Measurements from ENCODE around the gene COL27A1. TPM values are rescaled to one million over a fixed set of nuclear protein-coding genes. Genes with fewer than 3 reads are reported as not detected.

The COL27A1 gene
- total and polyA plus RNA-seq, 7 donors, result 1.4 to 13.3 (median 4.3) TPM

DNA sequence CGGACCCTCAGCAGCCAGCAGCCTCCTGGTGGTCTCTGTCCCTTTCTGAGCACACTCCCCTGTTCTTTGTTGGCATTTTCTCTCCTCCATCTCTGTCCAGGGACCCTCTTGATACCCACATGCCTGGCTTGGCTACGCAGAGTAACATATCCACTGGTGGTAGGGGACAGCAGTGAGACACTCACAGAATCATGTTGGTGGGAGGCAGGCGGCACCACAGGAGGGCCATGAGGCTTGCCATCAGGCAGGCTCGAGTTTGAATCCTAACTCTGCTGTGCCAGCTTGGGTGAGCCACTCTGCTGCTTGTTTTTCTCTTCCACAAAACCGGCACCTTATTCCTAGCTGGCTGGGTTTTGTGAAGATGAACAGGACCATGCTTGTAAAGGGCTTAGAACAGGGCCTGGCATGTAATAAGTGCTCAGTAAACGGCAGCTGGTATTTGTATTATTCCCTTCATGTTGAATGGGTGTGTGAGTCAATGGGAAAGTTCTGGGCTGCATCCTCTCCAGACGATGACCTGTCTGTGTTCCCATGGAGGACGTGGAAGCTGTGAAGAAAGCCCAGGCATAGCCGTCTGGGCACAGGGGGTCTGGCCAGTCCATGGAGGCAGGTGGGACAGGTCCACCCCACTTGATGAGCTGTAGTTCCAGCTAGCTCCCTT, 2.3 kb downstream of the COL27A1 start:
- TF ChIP-seq POLR2AphosphoS5 (IDR thresholded peaks at IDR 0.05) (no peak), POLR2A (IDR thresholded peaks at IDR 0.05) (no peak), EP300 (IDR thresholded peaks at IDR 0.05) (no peak)
- TF ChIP-seq, protein P1, sequence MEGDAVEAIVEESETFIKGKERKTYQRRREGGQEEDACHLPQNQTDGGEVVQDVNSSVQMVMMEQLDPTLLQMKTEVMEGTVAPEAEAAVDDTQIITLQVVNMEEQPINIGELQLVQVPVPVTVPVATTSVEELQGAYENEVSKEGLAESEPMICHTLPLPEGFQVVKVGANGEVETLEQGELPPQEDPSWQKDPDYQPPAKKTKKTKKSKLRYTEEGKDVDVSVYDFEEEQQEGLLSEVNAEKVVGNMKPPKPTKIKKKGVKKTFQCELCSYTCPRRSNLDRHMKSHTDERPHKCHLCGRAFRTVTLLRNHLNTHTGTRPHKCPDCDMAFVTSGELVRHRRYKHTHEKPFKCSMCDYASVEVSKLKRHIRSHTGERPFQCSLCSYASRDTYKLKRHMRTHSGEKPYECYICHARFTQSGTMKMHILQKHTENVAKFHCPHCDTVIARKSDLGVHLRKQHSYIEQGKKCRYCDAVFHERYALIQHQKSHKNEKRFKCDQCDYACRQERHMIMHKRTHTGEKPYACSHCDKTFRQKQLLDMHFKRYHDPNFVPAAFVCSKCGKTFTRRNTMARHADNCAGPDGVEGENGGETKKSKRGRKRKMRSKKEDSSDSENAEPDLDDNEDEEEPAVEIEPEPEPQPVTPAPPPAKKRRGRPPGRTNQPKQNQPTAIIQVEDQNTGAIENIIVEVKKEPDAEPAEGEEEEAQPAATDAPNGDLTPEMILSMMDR (IDR thresholded peaks at IDR 0.05), result no peak
- 76 to 89% methylated on average over 9 of the region's 9 CpGs for WGBS, 2 donors
- DNase-seq, result no peak
- Histone ChIP-seq H3K4me3 (no peak overlapping the region), H3K4me1 (peaks cover 0 to 49% (median 38%) of the 10 kb centered on the region in 4 donors), H3K9me3 (no peaks in the 10 kb centered on the region), H3K27ac (peak overlapping the region; percentile 5 to 84 (median 74)), H3K36me3 (no peaks in the 10 kb centered on the region), H3K27me3 (peaks cover 15 to 25% (median 22%) of the 10 kb centered on the region in 3 donors)
- intact Hi-C loops (cut with DNase I), result loop anchor here (5.0 to 10.0 kb wide), 2 partner anchors 50 to 53 kb away; no protein-coding TSS in a partner anchor

DNA sequence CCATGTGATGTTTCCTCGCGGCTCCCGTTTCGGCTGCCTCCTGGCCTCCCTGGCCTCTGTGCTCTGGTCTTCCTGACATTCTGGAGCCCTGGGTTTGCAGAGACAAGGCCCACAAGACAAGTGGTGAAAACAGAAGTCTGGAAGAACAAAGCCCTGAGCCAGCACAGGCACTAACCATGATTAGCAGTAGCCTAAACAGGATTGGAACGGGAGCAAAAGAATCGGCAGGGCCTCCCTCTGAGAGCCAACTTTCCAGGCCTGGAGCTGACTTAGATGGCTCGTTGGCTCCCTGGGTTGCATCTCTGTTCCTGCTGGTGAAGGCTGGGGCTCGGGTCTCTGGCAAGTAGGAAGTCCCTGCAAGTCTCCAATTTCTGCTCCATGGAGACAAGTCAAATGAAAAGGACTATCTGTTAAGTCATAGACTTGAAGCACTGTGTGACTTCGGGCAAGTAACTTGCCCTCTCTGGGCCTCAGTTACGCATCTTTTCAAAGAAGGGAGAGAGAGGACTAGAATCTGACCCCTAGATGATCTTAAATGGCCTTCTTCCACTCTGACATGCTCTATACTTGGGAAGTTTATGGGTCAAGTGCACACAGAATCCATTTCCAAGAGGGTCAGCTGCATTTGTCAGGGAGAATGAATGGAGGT, 3.3 kb downstream of the COL27A1 start:
- no peak overlapping the region for H3K4me3 ChIP-seq
- 79 to 88% methylated on average over 10 of the region's 10 CpGs for WGBS, 2 donors
- H3K27ac ChIP-seq, result peak overlapping the region in 3 of 4 donors; percentile 69 to 84 (median 80)
- H3K9me3 ChIP-seq, result no peaks in the 10 kb centered on the region
- intact Hi-C loops (cut with DNase I), result loop anchor here (5.0 to 10.0 kb wide), 2 partner anchors 49 to 54 kb away; no protein-coding TSS in a partner anchor
- no peaks in the 10 kb centered on the region for H3K36me3 ChIP-seq
- peaks cover 0 to 56% (median 44%) of the 10 kb centered on the region in 4 donors for H3K4me1 ChIP-seq
- TF ChIP-seq, protein P1 (IDR thresholded peaks at IDR 0.05), result no peak
- TF ChIP-seq POLR2A (IDR thresholded peaks at IDR 0.05) (no peak), POLR2AphosphoS5 (IDR thresholded peaks at IDR 0.05) (no peak), EP300 (IDR thresholded peaks at IDR 0.05) (no peak)
- peaks cover 7 to 15% (median 12%) of the 10 kb centered on the region in 3 donors for H3K27me3 ChIP-seq
- DNase-seq, result no peak

DNA sequence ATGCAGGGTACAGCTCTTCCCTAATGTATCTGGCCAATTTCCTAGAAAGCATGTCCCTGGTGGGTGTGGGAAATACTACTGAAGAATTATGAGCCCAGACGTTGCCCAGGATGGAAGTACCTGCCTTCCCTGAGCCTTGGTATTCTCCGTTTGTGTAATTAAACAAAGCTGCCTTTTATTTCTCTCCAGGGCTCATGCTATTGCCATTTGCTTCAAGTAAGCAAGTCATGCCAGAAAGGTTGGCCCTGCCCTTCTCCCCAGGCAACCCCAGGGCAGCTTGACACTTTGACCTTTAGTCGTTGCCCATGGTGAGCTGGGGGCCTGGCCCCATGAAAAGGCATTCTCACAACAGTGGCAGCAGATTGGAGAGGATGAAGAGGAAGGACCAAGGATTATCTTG, 4.4 kb downstream of the COL27A1 start:
- intact Hi-C loops (cut with DNase I), result loop anchor here (5.0 to 10.0 kb wide), 2 partner anchors 48 to 55 kb away; no protein-coding TSS in a partner anchor
- TF ChIP-seq, protein P1 (IDR thresholded peaks at IDR 0.05), result no peak
- TF ChIP-seq POLR2A (IDR thresholded peaks at IDR 0.05) (no peak), POLR2AphosphoS5 (IDR thresholded peaks at IDR 0.05) (no peak), EP300 (IDR thresholded peaks at IDR 0.05) (no peak)
- Histone ChIP-seq H3K4me1 (peaks cover 0 to 51% (median 39%) of the 10 kb centered on the region in 4 donors), H3K27ac (no peak overlapping the region), H3K4me3 (no peak overlapping the region), H3K36me3 (no peaks in the 10 kb centered on the region), H3K27me3 (peaks cover 0 to 4% (median 2%) of the 10 kb centered on the region in 3 donors), H3K9me3 (no peaks in the 10 kb centered on the region)
- WGBS, 2 donors, result 12 to 39% methylated on average over 3 of the region's 3 CpGs
- DNase-seq, result no peak

DNA sequence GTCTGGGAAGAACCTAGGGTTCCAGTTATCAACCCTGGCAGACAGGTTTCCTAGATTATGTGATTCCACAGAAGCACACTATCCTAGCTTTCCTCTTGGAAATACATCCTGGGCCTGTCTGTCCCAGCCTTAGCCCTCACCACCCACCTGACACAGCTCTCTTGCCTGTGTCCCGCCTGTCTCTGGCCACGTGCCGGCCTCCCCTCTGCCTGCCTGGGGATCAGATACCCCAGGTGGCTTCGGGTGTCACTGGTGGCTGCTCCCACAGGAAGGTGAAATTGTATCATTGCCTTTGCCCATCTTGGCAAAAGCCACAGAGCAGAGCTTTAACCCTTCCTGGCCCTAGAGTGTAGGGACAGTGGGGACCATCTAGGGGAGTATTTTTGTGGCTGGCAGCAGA, 6.2 kb downstream of the COL27A1 start:
- no peak for DNase-seq
- H3K4me1 ChIP-seq, result peaks cover 0 to 38% (median 27%) of the 10 kb centered on the region in 4 donors
- H3K36me3 ChIP-seq, result no peaks in the 10 kb centered on the region
- H3K27me3 ChIP-seq, result no peaks in the 10 kb centered on the region
- H3K9me3 ChIP-seq, result no peaks in the 10 kb centered on the region
- TF ChIP-seq EP300 (IDR thresholded peaks at IDR 0.05) (no peak), POLR2A (IDR thresholded peaks at IDR 0.05) (no peak), POLR2AphosphoS5 (IDR thresholded peaks at IDR 0.05) (no peak)
- TF ChIP-seq, protein P1 (IDR thresholded peaks at IDR 0.05), result no peak
- intact Hi-C loops (cut with DNase I), result no loop called here
- H3K27ac ChIP-seq, result no peak overlapping the region
- 85 to 91% methylated on average over 4 of the region's 4 CpGs for WGBS, 2 donors
- H3K4me3 ChIP-seq, result no peak overlapping the region
